Sigmoid colon (tissue), 4 donors: Measurements from ENCODE around the gene CACNA1A.

Experiments
- CTCF ChIP-seq, 4 experiments: fragments of 450-650 bp in 3 of 4; fragments of 200-600 bp in 1 of 4; IDR thresholded peaks; one replicate each; pipeline ENCODE4 v1.5.1; 2016 to 2019; ENCODE audit warnings: antibody characterized with exemption in 4 of 4, mild to moderate bottlenecking in 3 of 4, moderate library complexity in 2 of 4
- EP300 ChIP-seq, 4 donors: sonication (generic); formaldehyde crosslinking; IDR thresholded peaks; one replicate each; pipeline ENCODE4 v1.6.1; 2017; ENCODE audit warnings: antibody characterized with exemption in 4 of 4

DNA sequence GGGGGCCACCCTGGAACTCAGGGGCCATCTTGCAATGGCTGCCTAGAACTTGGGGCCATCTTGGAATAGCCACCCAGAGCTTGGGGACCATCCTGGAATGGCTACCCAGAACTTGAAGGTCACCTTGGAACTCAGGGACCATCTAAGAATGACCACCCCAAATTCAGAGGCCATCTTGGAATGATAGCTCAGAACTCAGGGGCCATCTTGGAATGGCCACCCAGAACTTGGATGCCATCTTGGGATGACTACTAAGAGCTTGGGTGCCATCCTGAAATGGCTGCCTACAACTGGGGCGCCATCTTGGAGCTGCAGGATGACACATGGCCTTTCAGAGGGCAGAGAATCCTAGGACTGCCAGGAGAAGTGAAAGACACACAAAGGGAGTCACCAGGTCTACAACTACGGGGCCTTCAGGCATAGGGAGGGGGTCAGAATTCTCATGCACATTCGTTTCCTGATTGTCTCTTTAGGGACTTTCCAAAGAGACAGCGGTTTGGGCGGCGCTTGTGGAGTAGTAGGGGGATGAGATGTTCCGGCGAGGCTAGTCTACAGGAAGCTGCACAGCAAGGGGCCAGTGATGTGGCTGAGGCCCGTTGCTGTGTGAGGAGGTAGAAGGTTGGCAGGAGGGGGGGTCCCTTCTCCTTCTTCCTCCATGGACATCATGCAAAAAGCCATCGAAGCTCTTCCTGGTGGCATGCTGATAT, 231.1 kb downstream of the CACNA1A start:
- TF ChIP-seq CTCF (IDR thresholded peaks at IDR 0.05) (no peak), EP300 (IDR thresholded peaks at IDR 0.05) (no peak)
